HepG2 (cell line): Measurements from ENCODE around the gene DLX5. TPM values are rescaled to one million over a fixed set of nuclear protein-coding genes. Genes with fewer than 3 reads are reported as not detected.

Source experiments
- GPN1 ChIP-seq: sonication (generic); formaldehyde crosslinking; IDR thresholded peaks from 2 replicates; pipeline ENCODE4 v1.5.1; 2020; ENCODE audit warnings: missing genetic modification reagents, borderline replicate concordance
- KDM2A ChIP-seq: sonication (generic); formaldehyde crosslinking; IDR thresholded peaks from 2 replicates; pipeline ENCODE4 v1.4.0; 2020; ENCODE audit warnings: low read depth, missing genetic modification reagents, borderline replicate concordance
- MTF2 ChIP-seq: sonication (generic); formaldehyde crosslinking; IDR thresholded peaks from 2 replicates; pipeline ENCODE4 v1.5.0; 2020; ENCODE audit warnings: missing genetic modification reagents, borderline replicate concordance
- NFKB2 ChIP-seq: sonication (generic); formaldehyde crosslinking; IDR thresholded peaks from 2 replicates; pipeline ENCODE4 v1.4.0; 2020; ENCODE audit warnings: missing genetic modification reagents, borderline replicate concordance
- SMYD3 ChIP-seq: sonication (generic); formaldehyde crosslinking; IDR thresholded peaks from 2 replicates; pipeline ENCODE4 v1.8.1; 2023; ENCODE audit warnings: mild to moderate bottlenecking, missing genetic modification reagents
- ZNF33A ChIP-seq: sonication (generic); formaldehyde crosslinking; IDR thresholded peaks from 2 replicates; pipeline ENCODE4 v1.5.1; 2020; ENCODE audit warnings: missing genetic modification reagents, mild to moderate bottlenecking, moderate library complexity, borderline replicate concordance
- ZNF34 ChIP-seq: sonication (generic); formaldehyde crosslinking; IDR thresholded peaks from 2 replicates; pipeline ENCODE4 v1.4.0; 2020; ENCODE audit warnings: mild to moderate bottlenecking, missing genetic modification reagents, borderline replicate concordance
- ZNF468 ChIP-seq: sonication (generic); formaldehyde crosslinking; IDR thresholded peaks from 2 replicates; pipeline ENCODE4 v1.8.0; 2022; ENCODE audit warnings: mild to moderate bottlenecking, moderate library complexity, missing genetic modification reagents
- ZNF747 ChIP-seq: sonication (generic); formaldehyde crosslinking; IDR thresholded peaks from 2 replicates; pipeline ENCODE4 v1.8.1; 2023; ENCODE audit warnings: missing genetic modification reagents, mild to moderate bottlenecking, borderline replicate concordance
- ZNF878 ChIP-seq: sonication (generic); formaldehyde crosslinking; IDR thresholded peaks from 2 replicates; pipeline ENCODE4 v1.8.1; 2023; ENCODE audit warnings: mild to moderate bottlenecking, missing genetic modification reagents, moderate library complexity
- ZNF879 ChIP-seq: sonication (generic); formaldehyde crosslinking; IDR thresholded peaks from 2 replicates; pipeline ENCODE4 v1.8.1; 2023; ENCODE audit warnings: missing genetic modification reagents
- polyA plus RNA-seq, 8 experiments: library from polyadenylated mRNA; depleted of rRNA in 3 of 8; stranded (reverse) in 7 of 8; unstranded in 1 of 8; fragments of >200 nt; fragmentation: Illumina TruSeq in 4 of 8; extraction: Trizol in 4 of 8; gene quantifications; 2 replicates each; pipeline versions ENCODE4 v1.2.1 to v1.2.3, GENCODE V29; 2011 to 2016; ENCODE audit warnings: low read depth in 4 of 8, missing spikeins in 1 of 8, mixed read lengths in 1 of 8; ENCODE audit not compliant: insufficient read depth in 1 of 8
- total RNA-seq, 5 experiments: library from RNA; depleted of rRNA; stranded (reverse); fragments of >200 nt; fragmentation: Illumina TruSeq; extraction: Trizol; gene quantifications; 2 replicates each; pipeline ENCODE4 v1.2.3, GENCODE V29; 2016; ENCODE audit warnings: low read depth in 1 of 5
- TF ChIP-seq, protein P1 (sequence below): sonication (generic); formaldehyde crosslinking; IDR thresholded peaks from 2 replicates; pipeline ENCODE4 v1.5.0; 2020; ENCODE audit warnings: missing genetic modification reagents
- TF ChIP-seq, protein P2 (sequence below): sonication (generic); formaldehyde crosslinking; IDR thresholded peaks from 2 replicates; pipeline ENCODE4 v1.8.0; 2022; ENCODE audit warnings: mild to moderate bottlenecking, missing genetic modification reagents, moderate library complexity
- TF ChIP-seq, protein P3 (sequence below): sonication (generic); formaldehyde crosslinking; IDR thresholded peaks from 2 replicates; pipeline ENCODE4 v1.5.0; 2020; ENCODE audit warnings: missing genetic modification reagents
- TF ChIP-seq, protein P4 (sequence below): sonication (generic); formaldehyde crosslinking; IDR thresholded peaks from 2 replicates; pipeline ENCODE4 v1.4.0; 2020; ENCODE audit warnings: mild to moderate bottlenecking, missing genetic modification reagents
- TF ChIP-seq, protein P5 (sequence below): sonication (generic); formaldehyde crosslinking; IDR thresholded peaks from 2 replicates; pipeline ENCODE4 v1.4.0; 2020; ENCODE audit warnings: missing genetic modification reagents, borderline replicate concordance

Gene DLX5
- total and polyA plus RNA-seq, 2 of the 13 experiments (the other 11 are each of a cell fraction or from before 2014, with no cell fraction given) = not detected

DNA sequence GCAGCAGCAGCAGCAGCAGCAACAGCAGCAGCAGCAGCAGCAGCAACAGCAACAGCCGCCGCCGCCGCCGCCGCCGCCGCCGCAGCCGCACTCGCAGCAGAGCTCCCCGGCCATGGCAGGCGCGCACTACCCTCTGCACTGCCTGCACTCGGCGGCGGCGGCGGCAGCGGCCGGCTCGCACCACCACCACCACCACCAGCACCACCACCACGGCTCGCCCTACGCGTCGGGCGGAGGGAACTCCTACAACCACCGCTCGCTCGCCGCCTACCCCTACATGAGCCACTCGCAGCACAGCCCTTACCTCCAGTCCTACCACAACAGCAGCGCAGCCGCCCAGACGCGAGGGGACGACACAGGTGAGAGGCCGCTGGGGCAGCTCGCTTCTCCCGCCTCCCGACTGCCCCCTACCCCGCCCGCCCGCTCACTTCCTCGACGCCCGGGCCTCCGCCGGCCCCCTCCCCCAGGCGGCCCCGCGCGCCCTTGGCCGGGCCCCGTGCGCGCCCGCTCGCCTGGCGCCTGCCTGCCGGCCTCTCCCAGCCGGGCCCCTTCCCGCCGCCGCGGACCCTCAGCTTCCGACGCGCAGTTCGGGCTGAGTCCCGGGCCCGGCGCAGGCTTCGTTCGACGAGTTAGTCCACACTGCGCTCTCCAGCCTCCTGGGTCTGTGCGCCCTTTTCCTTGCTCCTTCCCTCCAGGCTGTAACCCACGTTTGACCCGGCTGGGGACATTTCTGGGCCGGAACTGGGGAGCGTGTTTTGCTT, 18.4 kb downstream of the DLX5 start (continued):
- no peak for TF ChIP-seq MTF2 (CRISPR knock-in tag)
- TF ChIP-seq, protein P1, sequence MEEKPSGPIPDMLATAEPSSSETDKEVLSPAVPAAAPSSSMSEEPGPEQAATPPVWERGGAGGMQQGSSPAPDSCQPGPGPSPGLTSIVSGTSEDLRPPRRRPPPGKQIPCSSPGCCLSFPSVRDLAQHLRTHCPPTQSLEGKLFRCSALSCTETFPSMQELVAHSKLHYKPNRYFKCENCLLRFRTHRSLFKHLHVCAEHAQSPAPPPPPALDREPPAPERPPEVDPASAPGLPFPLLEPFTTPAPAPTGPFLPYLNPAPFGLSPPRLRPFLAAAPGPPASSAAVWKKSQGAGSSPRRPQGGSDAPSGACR (CRISPR knock-in tag) = no peak
- TF ChIP-seq, protein P2, sequence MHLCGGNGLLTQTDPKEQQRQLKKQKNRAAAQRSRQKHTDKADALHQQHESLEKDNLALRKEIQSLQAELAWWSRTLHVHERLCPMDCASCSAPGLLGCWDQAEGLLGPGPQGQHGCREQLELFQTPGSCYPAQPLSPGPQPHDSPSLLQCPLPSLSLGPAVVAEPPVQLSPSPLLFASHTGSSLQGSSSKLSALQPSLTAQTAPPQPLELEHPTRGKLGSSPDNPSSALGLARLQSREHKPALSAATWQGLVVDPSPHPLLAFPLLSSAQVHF (CRISPR knock-in tag) = no peak
- TF ChIP-seq ZNF34 (CRISPR knock-in tag) = no peak
- no peak for TF ChIP-seq ZNF747 (CRISPR knock-in tag)
- peak; percentile 71 for TF ChIP-seq KDM2A (CRISPR knock-in tag)
- TF ChIP-seq, protein P3, sequence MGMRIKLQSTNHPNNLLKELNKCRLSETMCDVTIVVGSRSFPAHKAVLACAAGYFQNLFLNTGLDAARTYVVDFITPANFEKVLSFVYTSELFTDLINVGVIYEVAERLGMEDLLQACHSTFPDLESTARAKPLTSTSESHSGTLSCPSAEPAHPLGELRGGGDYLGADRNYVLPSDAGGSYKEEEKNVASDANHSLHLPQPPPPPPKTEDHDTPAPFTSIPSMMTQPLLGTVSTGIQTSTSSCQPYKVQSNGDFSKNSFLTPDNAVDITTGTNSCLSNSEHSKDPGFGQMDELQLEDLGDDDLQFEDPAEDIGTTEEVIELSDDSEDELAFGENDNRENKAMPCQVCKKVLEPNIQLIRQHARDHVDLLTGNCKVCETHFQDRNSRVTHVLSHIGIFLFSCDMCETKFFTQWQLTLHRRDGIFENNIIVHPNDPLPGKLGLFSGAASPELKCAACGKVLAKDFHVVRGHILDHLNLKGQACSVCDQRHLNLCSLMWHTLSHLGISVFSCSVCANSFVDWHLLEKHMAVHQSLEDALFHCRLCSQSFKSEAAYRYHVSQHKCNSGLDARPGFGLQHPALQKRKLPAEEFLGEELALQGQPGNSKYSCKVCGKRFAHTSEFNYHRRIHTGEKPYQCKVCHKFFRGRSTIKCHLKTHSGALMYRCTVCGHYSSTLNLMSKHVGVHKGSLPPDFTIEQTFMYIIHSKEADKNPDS (CRISPR knock-in tag) = no peak
- no peak for TF ChIP-seq SMYD3 (CRISPR knock-in tag)
- TF ChIP-seq, protein P4, sequence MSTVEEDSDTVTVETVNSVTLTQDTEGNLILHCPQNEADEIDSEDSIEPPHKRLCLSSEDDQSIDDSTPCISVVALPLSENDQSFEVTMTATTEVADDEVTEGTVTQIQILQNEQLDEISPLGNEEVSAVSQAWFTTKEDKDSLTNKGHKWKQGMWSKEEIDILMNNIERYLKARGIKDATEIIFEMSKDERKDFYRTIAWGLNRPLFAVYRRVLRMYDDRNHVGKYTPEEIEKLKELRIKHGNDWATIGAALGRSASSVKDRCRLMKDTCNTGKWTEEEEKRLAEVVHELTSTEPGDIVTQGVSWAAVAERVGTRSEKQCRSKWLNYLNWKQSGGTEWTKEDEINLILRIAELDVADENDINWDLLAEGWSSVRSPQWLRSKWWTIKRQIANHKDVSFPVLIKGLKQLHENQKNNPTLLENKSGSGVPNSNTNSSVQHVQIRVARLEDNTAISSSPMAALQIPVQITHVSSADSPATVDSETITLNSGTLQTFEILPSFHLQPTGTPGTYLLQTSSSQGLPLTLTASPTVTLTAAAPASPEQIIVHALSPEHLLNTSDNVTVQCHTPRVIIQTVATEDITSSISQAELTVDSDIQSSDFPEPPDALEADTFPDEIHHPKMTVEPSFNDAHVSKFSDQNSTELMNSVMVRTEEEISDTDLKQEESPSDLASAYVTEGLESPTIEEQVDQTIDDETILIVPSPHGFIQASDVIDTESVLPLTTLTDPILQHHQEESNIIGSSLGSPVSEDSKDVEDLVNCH (CRISPR knock-in tag) = no peak
- no peak for TF ChIP-seq GPN1 (CRISPR knock-in tag)
- TF ChIP-seq ZNF879 (CRISPR knock-in tag) = no peak
- no peak for TF ChIP-seq ZNF878 (CRISPR knock-in tag)
- TF ChIP-seq ZNF33A (CRISPR knock-in tag) = no peak
- TF ChIP-seq, protein P5, sequence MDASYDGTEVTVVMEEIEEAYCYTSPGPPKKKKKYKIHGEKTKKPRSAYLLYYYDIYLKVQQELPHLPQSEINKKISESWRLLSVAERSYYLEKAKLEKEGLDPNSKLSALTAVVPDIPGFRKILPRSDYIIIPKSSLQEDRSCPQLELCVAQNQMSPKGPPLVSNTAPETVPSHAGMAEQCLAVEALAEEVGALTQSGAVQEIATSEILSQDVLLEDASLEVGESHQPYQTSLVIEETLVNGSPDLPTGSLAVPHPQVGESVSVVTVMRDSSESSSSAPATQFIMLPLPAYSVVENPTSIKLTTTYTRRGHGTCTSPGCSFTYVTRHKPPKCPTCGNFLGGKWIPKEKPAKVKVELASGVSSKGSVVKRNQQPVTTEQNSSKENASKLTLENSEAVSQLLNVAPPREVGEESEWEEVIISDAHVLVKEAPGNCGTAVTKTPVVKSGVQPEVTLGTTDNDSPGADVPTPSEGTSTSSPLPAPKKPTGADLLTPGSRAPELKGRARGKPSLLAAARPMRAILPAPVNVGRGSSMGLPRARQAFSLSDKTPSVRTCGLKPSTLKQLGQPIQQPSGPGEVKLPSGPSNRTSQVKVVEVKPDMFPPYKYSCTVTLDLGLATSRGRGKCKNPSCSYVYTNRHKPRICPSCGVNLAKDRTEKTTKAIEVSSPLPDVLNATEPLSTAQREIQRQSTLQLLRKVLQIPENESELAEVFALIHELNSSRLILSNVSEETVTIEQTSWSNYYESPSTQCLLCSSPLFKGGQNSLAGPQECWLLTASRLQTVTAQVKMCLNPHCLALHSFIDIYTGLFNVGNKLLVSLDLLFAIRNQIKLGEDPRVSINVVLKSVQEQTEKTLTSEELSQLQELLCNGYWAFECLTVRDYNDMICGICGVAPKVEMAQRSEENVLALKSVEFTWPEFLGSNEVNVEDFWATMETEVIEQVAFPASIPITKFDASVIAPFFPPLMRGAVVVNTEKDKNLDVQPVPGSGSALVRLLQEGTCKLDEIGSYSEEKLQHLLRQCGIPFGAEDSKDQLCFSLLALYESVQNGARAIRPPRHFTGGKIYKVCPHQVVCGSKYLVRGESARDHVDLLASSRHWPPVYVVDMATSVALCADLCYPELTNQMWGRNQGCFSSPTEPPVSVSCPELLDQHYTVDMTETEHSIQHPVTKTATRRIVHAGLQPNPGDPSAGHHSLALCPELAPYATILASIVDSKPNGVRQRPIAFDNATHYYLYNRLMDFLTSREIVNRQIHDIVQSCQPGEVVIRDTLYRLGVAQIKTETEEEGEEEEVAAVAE (CRISPR knock-in tag) = no peak
- peak; percentile 19; the same call in 1 of the 2 replicates for TF ChIP-seq NFKB2
- no peak for TF ChIP-seq ZNF468
